ENCODE results near the gene MGMT.

Gene MGMT

GRCh38 chr10:129815898-129816655 lies 349.0 kb downstream of the MGMT start:
- no peak for TF ChIP-seq CTCF (conservative IDR thresholded peaks at IDR 0.05)
- H3K27ac ChIP-seq, result peak overlapping the region; percentile 57; the same call in 1 of the 2 replicates

- no peak overlapping the region for H3K27ac ChIP-seq
- no peak for TF ChIP-seq CTCF (conservative IDR thresholded peaks at IDR 0.05)
These were observed 349.6 kb downstream of the MGMT start for GRCh38 chr10:129816656-129817045.

Data from VCaP (cell line).